Right lobe of liver (tissue), 6 donors: ENCODE data around the gene NAV2. TPM values are rescaled to one million over a fixed set of nuclear protein-coding genes. Genes with fewer than 3 reads are reported as not detected.
A peak's percentile ranks its signal among the peaks of the same experiment; 100 is the strongest.

ENCODE experiments used
- ATAC-seq, 4 donors: fragments of 200-7000 bp; cut with Tn5 transposase; one replicate each; pipeline ENCODE4 v1.9.1; 2020; ENCODE audit warnings: mild to moderate bottlenecking in 4 of 4, moderate library complexity in 4 of 4
- DNase-seq, 3 donors: peaks; one replicate each; pipeline ENCODE4 v3.0.0-alpha.2; 2020
- H3K27ac ChIP-seq, 3 donors: fragments of 200-600 bp; one replicate each; pipeline ENCODE4 v1.8.0; 2022
- H3K27me3 ChIP-seq, 2 donors: fragments of 200-600 bp; one replicate each; pipeline ENCODE4 v1.8.0; 2022
- H3K36me3 ChIP-seq, 4 donors: fragments of 200-600 bp; sonication (generic) in 1 of 4; one replicate each; pipeline versions ENCODE4 v1.5.1 to v1.8.0; 2017 to 2022; ENCODE audit warnings: control low read depth in 1 of 4
- H3K4me1 ChIP-seq, 4 donors: fragments of 200-600 bp; sonication (generic) in 1 of 4; one replicate each; pipeline versions ENCODE4 v1.5.1 to v1.8.0; 2017 to 2022; ENCODE audit warnings: control low read depth in 1 of 4
- H3K4me3 ChIP-seq, 3 donors: fragments of 200-600 bp; one replicate each; pipeline ENCODE4 v1.8.0; 2022
- H3K9me3 ChIP-seq, 4 donors: fragments of 200-600 bp; sonication (generic) in 1 of 4; one replicate each; pipeline versions ENCODE4 v1.5.1 to v1.8.0; 2017 to 2022; ENCODE audit warnings: control low read depth in 1 of 4
- CTCF ChIP-seq, 4 donors: fragments of 200-600 bp in 3 of 4; fragments of 450-650 bp in 1 of 4; IDR thresholded peaks; one replicate each; pipeline versions ENCODE4 v1.5.1 to v1.8.0; 2016 to 2022; ENCODE audit warnings: antibody characterized with exemption in 4 of 4, mild to moderate bottlenecking in 2 of 4
- POLR2A ChIP-seq: fragments of 450-650 bp; IDR thresholded peaks from one replicate; pipeline ENCODE4 v1.6.1; 2017; ENCODE audit warnings: antibody characterized with exemption, mild to moderate bottlenecking
- WGBS: methylation state at CpG from one replicate; pipeline ENCODE4 v1.1.6; 2018; ENCODE audit warnings: low coverage, low lambda C conversion rate; ENCODE audit not compliant: insufficient coverage; ENCODE audit errors: missing lambda C conversion rate; 5-methylcytosine and 5-hydroxymethylcytosine counted together
- intact Hi-C, 2 donors: fragments of 100-400 bp; cut with DNase I; formaldehyde crosslinking; loops; one replicate each; pipeline versions ENCODE4 v1.11.2 to v1.14.1; 2022
- total RNA-seq, 6 experiments: library from RNA; depleted of rRNA in 2 of 6; stranded (reverse); fragments of >200 nt in 2 of 6; fragmentation: NEBNext Ultra II Directional in 3 of 6; extraction: Animal tissue kit (Norgen Biotek cat#: 25700) in 3 of 6; gene quantifications; one replicate each; pipeline versions ENCODE4 v1.1.0 to v1.2.4, GENCODE V29; 2016 to 2023
- donor health status: DM: no; HTN: yes; CAD: no.
- donor health status: DM: no; HTN: no; CAD: no.
- donor health status: DM: no; HTN: no; CAD: no.
- donor health status: DM: no; HTN: yes; CAD: no.
- donor health status: DM: no; HTN: yes; CAD: no.

The NAV2 gene
- total RNA-seq, 6 experiments from 2014 or later = 15.5 to 69.2 (median 37.1) TPM

- intact Hi-C loops = no loop called here
- Histone ChIP-seq H3K4me1 (peaks cover 0 to 42% (median 18%) of the 10 kb centered on the region in 4 donors), H3K27me3 (no peaks in the 10 kb centered on the region), H3K36me3 (no peaks in the 10 kb centered on the region), H3K9me3 (no peaks in the 10 kb centered on the region), H3K4me3 (no peak overlapping the region), H3K27ac (peak overlapping the region in 2 of 3 donors; percentile 97 to 99)
- TF ChIP-seq CTCF (IDR thresholded peaks at IDR 0.05) (no peak), POLR2A (no peak)
- ATAC-seq = no peak
- 92% methylated on average over 6 of the region's 6 CpGs for WGBS
- no peak for DNase-seq
Observed at GRCh38 chr11:20038412-20038811, 325.8 kb downstream of the NAV2 start.

- 100% methylated on average over 1 of the region's 3 CpGs for whole genome bisulfite sequencing
- H3K36me3 ChIP-seq = peaks cover 0 to 2% (median 0%) of the 10 kb centered on the region in 4 donors
- DNase-seq (no peak), ATAC-seq (no peak)
- TF ChIP-seq POLR2A = no peak
- TF ChIP-seq CTCF (IDR thresholded peaks at IDR 0.05) = no peak
- peaks cover 0 to 42% (median 18%) of the 10 kb centered on the region in 4 donors for H3K4me1 ChIP-seq
- no peaks in the 10 kb centered on the region for H3K9me3 ChIP-seq
- intact Hi-C loops = no loop called here
- no peak overlapping the region for H3K27ac ChIP-seq
- H3K4me3 ChIP-seq = no peak overlapping the region
- no peaks in the 10 kb centered on the region for H3K27me3 ChIP-seq
Observed at GRCh38 chr11:20038972-20039371, 326.3 kb downstream of the NAV2 start.

GRCh38 chr11:20041499-20041898, 328.9 kb downstream of the NAV2 start:
- H3K36me3 ChIP-seq = peaks cover 0 to 14% (median 7%) of the 10 kb centered on the region in 4 donors
- peak; percentile 52 to 82 (median 66) for ATAC-seq

GRCh38 chr11:20042045-20042639, 329.5 kb downstream of the NAV2 start:
- peaks cover 0 to 35% (median 10%) of the 10 kb centered on the region in 4 donors for H3K4me1 ChIP-seq
- TF ChIP-seq CTCF (IDR thresholded peaks at IDR 0.05) (no peak), POLR2A (no peak)
- intact Hi-C loops = no loop called here
- ATAC-seq (peak in 3 of 4 donors; percentile 2 to 49 (median 14)), DNase-seq (no peak)
- no peaks in the 10 kb centered on the region for H3K9me3 ChIP-seq
- H3K27me3 ChIP-seq = no peaks in the 10 kb centered on the region
- H3K27ac ChIP-seq = peak overlapping the region in 2 of 3 donors; percentile 29 to 48
- 73% methylated on average over 4 of the region's 5 CpGs for WGBS
- H3K4me3 ChIP-seq = no peak overlapping the region
- peaks cover 0 to 17% (median 8%) of the 10 kb centered on the region in 4 donors for H3K36me3 ChIP-seq

More at GRCh38 chr11:20041499-20041898, 328.9 kb downstream of the NAV2 start:
- H3K27me3 ChIP-seq = no peaks in the 10 kb centered on the region
- intact Hi-C loops = no loop called here
- H3K4me1 ChIP-seq = peaks cover 0 to 41% (median 13%) of the 10 kb centered on the region in 4 donors
- H3K9me3 ChIP-seq = no peaks in the 10 kb centered on the region
- peak; percentile 13 for TF ChIP-seq POLR2A
- TF ChIP-seq CTCF (IDR thresholded peaks at IDR 0.05) = no peak
- H3K4me3 ChIP-seq = no peak overlapping the region
- DNase-seq = no peak
- 49% methylated on average over 3 of the region's 3 CpGs for WGBS
- peak overlapping the region in 2 of 3 donors; percentile 30 to 48 for H3K27ac ChIP-seq
